HPDE6-E6E7 (cell line): ENCODE results near the gene C1QTNF1.
"Not testable (repeated sequence)": the region's sequence is repeated elsewhere in the genome, so short reads cannot be mapped to it uniquely, and the experiment has no call there.

Experiments
- DNase-seq: peaks from one replicate; pipeline ENCODE4 v3.0.0; 2011; ENCODE audit warnings: missing footprints; ENCODE audit errors: extremely low spot score

The C1QTNF1 gene

DNA sequence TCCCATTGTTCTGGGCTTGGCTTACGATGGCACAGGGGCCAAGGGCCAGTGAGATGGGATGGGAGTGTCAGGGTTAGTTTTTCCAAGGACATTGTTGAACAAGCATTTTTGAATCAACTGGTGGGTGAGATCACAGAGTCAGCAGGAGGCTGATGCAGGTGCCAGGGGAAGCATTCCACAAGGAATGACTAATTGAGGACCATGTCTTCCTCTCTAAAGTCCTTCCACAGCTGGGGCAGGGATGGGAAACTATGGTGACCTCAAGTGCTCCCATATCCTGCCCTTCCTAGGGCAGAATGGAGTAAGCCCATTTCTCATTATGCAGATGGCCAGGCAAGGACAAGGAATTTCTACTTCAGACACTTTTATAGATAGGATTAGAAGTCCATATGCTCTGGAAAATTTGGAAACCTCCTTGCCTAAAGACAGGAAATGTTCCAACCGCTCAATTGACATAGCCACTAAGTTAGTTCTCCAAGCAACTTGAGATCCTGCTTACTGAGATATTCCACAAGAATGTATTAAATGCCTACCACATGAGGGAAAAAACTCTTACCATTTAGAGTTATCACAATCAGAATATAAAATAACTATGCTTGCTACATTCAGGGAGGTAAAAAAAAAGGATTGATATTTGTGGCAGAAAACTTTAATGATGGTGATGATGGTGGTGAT lies 29.4 kb downstream of the C1QTNF1 start:
- DNase-seq = no peak

DNA sequence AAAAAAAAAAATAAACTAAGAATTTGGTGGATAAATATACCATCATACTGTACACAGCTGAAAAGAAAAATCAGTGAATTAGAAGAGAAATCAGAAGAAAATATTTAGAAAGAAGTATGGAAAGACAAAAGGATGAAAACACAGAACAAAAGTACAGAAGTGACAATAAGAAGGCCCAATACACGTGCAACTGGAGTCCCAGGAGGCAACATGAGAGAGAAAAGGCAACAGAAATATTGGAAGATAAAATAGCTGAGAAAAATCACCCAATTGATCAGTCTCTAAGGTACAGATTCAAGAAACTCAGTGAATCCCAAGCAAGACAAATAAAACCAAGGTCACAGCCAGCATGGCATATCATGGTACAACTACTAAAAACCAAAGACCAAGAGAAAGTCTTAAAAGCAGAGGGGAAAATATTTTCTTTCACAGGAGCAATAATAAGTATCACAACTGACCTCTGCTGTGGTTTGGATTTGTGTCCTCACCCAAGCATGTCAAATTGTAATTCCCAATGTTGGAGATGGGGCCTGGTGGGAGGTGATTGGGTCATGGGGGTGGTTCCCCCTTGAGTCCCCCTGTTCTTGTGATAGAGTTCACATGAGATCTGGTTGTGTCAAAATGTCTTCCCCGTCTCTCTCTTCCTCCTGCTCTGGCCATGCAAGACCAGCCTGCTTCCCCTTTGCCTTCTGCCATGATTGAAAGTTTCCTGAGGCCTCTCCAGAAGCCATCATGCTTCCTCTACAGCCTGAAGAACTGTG lies 30.4 kb downstream of the C1QTNF1 start:
- DNase-seq = no peak

DNA sequence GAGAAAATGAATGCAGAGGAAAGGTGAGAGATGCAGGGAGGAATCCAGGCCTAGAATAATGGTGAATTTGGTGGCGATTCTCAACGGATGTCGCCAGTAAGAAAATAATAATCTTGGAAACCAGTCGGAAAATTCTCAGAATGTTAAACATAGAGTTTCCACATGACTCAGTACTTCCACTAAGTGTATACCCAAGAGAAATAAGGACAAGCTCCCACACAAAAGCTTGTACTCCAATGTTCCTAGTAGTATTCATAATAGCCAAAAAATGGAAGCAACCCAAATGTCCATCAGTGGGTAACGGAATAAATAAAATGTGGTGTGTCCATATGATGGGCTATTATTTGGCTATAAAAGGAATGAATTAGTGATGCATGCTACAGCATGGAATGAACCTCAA lies 31.2 kb downstream of the C1QTNF1 start:
- DNase-seq = no peak

DNA sequence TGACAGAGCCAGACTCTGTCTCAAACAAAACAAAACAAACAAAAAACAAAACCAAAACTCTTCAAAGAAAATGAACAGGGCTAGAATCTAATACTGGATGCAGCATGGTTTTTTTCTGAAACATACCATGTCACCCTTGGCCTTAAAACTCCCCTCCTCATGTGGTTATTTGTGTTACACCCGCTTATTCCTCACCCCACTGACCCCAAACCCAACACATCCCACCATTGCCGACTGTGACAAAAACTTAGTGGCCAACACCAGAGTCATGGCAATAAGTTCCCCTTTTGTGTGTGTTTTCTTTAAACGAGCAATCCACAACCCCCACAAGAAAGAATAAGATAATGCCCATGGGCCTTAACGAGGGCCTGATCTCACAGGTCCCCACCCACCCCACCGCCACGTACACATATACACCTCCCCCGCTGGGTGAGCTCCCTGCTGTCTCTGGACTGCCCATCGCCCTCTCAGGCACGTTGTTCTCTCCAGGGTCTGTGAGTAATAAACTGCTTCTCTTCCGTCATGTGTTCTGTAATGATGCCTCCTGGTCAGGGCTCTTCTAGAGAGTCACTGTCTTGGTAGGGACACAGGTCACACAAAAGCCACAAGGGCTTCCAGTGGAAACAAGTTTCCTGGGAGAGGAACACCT lies 33.9 kb downstream of the C1QTNF1 start:
- DNase-seq = no peak

DNA sequence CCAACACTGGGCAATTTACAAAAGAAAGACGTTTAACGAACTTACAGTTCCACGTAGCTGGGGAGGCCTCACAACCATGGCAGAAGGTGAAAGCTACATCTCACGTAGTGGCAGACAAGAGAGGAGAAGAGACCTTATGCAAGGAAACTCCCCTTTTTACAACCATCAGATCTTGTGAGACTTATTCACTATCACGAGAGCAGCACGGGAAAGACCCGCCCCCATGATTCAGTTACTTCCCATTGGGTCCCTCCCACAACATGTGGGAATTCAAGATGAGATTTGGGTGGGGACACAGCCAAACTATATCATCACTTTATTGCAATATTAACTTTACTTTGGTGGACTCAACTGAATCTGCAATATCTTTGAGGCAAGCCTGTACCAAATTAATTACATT lies 38.7 kb downstream of the C1QTNF1 start:
- no peak for DNase-seq

DNA sequence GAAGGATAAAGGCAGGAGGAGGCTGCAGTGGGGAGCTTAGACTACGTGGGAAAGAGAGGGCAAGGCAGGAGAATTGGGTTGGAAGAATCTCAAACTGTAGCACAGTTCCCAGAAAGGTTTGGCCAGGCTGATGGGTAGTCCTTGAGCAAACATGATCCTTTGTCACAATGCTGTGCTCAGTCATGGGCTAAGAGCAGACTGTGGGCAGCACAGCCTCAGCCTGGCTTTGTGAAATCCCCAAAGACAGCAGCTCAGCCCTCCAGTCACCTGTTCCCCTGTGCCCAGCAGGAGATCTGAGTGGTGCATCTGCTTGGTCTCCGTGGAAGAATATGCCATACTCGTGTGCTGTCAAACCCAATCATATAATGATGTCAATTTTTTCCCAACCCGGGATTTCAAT lies 40.1 kb downstream of the C1QTNF1 start:
- DNase-seq = no peak

DNA sequence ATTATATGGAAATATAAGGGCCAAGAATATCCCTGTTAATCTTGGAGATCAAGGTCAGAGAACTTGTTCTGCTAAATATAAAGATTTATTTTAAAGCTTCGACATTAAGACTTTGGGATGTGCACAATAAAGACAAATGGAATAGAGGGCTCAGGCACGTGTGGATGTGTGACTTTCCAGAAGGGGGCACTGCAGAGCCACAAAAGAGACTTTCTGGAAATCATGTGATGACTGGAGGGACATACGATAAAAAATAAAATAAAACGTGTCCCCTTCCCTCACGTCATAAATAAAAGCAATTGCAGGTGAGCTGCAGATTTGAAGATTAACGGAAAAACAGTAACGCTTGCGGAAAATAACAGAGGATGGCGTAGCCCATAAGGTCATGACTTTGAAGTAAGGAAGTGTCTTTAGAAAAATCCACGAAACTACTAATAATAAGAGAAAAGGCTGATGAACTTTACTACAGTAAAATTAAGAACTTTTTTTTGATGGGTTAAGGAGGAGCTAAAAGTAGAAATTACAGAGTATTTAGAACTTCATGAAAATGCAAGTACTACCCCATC lies 41.2 kb downstream of the C1QTNF1 start:
- no peak for DNase-seq

DNA sequence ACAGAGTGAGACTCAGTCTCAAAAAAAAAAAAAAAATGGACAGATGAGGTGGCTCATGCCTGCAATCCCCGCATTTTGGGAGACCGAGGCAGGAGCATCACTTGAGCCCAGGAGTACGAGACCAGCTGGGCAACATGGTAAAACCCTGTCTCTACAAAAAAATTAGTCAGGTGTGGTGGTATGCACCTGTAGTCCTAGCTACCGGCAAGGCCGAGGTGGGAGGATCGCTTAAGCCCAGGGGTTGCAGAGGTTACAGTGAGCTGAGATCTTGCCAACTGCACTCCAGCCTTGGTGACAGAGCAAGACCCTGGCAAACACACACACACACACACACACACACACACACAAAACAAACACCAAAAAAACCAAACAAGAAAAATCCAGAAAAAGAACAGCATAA lies 43.0 kb downstream of the C1QTNF1 start:
- DNase-seq = no peak

DNA sequence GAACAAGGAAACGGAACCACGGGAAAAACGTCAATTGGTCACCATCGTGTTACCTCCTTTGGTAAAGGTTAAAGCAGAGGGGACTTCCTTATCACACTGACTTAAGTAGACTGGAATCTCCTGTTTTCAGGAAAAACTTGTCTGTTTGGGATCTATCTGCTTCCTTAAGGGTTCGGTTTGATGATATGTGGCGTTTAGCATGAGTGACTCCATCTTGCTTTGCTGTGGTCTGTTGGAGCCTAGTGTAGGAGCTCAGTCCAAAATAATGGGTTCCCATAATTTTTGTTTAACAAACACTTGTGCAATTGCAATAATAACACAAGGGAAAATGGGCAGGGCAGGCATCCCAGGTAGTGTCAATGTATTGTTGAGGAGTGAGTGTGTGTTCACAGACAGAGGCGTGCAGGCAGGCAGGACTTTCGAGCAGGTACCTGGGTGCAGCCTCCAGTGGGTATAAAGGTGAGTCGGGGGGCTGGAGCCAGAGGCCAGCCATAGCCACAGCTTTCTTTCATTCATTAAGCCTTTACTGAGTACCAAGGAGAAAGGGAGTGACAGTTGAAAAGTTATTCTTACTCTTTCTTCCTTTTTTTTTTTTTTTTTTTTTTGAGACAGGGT lies 46.4 kb downstream of the C1QTNF1 start:
- no peak for DNase-seq

DNA sequence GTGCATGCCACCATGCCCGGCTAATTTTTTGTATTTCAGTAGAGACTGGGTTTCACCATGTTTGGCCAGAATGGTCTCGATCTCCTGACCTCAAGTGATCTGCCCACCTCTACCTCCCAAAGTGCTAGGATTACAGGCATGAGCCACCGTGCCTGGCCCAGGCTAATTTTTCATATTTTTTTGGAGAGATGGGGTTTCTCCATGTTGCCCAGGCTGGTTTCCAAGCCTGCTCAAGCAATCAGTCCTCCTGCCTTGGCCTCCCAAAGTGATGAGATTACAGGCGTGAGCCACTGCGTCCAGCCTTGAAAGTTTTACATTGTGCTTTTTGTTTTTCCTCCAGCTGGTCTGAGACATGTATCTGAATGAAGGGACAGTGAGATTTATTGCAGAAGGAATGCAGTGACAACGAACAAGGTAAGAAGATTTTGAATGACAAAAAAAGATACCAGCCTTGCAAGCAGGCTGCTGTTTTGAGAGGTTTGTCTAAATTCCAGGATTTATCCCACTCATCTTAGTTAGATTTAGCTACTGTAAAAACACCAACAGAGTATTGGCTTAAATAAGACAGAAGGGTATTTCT lies 47.3 kb downstream of the C1QTNF1 start:
- no peak for DNase-seq

DNA sequence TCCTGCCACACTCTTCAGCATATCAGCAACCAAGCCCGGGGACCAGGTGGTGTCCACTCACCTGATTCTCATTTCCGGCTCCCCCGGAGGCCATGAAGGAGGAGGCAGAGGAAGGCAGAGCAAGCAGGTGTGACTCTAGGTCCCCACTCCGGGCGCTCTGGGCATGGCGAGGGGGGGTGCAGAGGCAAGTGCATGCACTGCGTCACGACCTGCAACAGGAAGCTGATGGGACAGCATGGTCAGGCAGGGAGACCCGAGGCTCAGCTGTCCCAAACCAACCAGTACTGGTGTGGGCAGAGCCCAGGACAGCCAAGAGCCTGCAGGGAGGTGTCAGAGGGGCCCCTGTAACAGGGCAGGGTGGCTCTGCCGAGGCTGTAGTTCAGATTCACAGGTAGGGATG lies 48.6 kb downstream of the C1QTNF1 start:
- DNase-seq = no peak

DNA sequence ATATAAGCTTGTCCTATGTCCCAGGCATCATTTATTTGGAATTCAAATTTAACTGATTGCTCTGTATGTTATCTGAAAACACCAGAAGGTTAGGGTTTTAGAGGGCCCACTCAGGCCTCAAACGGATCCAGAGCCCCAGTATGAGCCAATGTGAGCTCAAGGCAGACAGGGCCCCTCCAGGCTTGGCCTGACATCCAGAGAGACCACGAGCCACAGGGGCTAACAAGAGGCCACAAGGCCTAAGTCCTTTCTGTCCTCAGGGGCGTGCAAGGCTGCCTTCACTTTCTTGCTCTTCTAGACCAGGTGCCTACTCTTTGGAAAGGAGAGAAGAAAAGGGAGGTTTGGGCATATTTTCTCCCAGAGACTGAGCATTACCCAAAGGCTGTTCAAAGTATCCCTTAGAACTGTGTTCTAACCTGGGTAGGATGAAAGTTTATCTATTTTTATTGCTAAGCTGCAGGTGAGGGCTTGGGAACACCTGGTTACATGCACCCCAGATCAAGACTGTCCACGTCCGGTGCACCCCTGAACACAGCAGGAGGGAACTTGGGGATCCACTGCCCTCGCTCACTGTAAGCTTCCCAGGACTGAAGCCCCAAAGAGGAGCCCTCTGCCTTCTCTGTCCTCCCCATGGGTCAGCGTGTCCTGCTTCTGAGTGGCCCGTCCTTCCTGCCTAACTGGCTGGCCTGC lies 49.2 kb downstream of the C1QTNF1 start:
- DNase-seq = no peak

DNA sequence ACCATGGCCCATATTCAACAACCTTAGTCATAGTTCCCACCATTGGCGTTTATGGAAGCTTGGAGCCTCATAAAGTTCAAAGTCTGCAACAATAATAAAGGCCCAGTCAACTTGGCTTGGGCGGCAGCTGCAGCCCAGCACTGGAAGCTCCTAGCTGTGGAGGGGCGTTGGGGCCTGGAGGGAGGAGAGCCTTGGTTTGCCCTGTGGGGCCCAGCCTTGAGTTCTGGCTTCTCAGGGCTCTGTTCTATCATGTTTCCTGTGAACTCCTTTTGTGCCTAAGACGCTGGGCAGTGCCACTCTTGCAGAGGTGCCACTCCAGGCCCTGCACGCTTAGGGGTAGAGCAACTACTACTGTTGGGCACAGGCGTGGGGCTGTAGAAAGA lies 49.7 kb downstream of the C1QTNF1 start:
- DNase-seq = no peak

DNA sequence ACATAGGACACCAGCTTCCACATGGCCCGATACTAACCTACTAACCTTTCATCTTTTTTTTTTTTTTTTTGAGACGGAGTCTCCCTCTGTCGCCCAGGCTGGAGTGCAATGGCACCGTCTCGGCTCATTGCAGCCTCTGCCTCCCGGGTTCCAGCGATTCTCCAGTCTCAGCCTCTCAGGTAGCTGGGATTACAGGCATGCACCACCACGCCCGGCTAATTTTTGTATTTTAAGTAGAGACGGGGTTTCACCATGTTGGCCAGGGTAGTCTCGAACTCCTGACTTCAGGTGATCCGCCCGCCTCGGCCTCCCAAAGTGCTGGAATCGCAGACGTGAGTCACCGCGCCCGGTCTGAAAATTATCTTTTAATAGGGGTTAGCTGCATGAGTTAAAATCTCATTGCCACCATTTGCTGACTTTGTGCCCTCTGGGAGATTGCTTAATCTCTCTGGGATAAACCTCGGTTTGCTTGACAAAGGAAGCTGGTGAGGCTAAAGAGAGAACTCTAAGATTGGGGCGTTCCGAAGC lies 50.2 kb downstream of the C1QTNF1 start:
- not testable (repeated sequence) for DNase-seq

DNA sequence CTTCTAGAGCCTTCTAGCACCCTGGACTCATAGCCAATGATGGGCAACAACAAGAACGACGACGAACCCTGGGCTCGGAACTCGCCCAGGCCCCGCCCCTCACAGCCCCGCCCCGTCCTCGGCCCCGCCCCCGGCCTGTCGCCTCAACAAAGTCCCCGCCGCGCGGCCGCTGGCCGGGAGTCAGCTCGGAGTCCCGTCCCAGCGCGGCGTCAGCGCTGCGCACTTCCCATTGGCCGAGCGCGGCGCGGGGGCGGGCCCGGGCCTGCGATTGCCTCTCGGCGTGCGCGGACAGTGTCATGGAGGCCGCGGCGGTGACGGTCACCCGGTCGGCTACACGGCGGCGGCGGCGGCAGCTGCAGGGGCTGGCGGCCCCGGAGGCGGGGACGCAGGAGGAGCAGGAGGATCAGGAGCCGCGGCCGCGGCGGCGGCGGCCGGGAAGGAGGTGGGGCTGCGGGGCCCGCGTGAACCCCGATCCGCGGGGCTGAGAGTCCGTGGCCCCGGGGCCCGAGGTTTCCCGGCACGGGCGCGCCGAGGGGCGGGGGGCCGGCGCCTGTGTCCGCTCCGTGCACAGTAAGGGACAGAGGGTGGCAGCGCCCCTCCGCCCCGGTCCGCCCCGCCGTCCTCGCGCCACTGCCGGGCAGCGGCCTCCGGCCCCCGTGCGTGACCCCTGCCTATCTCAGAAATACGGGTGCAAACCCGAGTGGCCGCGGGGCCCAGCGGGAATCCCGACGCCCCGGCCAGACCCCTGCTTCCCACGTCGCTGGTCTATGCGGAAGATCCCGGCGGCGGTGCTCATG lies 50.9 kb downstream of the C1QTNF1 start, which contains the start of gene ENGASE:
ENGASE (plus strand) TSS at position 176 of the 797 bp plus-strand sequence; CDS start at position 297, 121 bp downstream.
- peak; percentile 97 for DNase-seq

DNA sequence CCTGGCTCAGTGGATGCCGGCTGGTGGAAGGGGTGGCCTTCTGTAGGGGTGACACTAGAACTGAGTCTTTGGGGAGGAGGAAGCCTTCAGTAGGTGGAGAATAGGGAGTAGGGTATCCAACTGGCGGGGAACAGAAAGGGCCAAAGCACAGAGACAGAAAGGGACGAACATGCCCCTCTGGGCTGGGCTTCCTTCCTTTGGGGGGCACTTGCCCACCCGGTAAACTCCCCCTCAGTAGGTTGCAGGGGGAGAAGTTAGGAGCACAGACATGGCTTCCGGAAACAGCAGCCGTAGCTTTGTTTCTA lies 51.4 kb downstream of the C1QTNF1 start:
- no peak for DNase-seq

DNA sequence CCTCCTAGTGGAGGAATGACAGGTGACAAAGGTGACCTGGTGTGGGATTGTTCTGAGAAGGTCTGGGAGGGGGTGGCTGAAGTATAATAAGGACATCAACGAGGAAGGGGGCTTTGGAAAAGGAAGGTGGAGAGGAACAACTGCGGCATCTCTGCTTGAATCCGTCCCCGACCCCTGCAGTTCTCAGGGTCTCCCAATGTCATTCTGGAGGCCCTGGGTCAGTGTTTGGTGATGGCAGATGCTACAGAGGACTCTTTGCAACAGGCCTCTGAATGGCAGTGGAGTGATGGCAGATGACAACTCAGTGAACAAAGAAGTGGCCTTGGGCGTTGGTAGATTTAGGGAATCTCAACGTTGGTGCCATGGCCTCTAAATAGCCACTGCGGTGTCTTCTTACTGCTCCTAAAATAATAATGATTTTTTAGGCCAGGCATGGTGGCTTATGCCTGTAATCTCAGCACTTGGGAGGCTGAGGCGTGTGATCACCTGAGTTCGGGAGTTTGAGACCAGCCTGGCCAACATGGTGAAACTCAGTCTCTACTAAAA lies 52.0 kb downstream of the C1QTNF1 start:
- no peak for DNase-seq

DNA sequence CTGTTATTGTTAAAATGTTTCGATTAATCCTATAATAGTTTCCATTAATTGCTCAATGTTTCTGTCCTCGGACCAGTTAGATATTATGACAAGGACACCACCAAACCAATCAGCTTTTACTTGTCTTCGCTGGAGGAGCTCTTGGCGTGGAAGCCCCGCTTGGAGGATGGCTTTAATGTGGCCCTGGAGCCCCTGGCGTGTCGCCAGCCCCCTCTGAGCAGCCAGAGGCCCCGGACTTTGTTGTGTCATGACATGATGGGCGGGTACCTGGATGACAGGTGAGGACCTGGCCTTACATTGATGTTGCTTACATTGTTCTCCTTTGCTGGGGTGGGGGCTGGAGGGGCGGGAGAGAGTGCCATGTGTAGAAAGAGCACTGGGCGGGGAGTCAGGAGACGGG lies 53.6 kb downstream of the C1QTNF1 start:
- no peak for DNase-seq

DNA sequence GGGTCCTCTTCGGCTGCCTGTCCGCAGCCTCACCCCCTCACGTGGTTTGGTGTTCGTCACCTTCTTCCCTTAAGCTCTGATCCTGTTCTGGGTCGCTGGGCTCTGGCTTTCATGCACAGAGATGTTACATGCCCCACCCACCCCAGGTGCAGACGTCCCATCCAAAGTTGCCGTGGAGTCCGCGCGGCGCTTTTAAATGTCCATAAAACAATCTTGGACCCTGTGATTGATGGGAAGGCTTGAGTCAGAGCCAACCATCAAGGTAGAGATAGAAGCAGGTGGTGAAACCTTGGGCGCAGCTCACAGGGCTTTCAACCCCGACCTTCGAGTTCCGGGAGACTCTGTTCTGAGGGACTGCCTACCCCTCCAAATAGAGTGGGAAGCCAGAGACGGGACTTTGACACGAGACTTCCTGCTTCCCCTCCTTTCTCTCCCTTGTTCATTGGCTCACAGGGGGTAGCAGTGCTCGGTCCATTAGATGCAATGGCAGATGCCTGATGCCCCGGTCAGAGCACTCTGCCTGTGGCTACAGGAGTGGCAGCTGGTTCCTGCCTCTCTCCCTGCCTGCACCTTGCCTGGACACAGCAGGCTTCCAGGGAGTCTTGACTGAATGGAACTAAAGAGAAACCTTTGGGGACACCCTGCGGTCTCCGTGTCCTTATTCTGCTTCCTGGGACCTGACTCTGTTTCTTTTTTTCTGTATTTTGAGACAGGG lies 54.7 kb downstream of the C1QTNF1 start:
- no peak for DNase-seq
